GM12878 (cell line): ENCODE results near the gene ARID5B. TPM values are rescaled to one million over a fixed set of nuclear protein-coding genes. Genes with fewer than 3 reads are reported as not detected.

Experiments
- ATAC-seq: fragments of 200-7000 bp; cut with Tn5 transposase; 3 replicates; pipeline ENCODE4 v1.9.1; 2020; ENCODE audit warnings: mild to moderate bottlenecking, moderate library complexity
- BruUV-seq: library from RNA; stranded (reverse); fragments of 400-500 nt; replicated peaks from 2 replicates; lab custom pipeline; 2021; lab: Mats Ljungman, UMichigan
- CTCF ChIA-PET: fragments of 300-600 bp; sonication (Branson Sonifier 250); formaldehyde crosslinking; extraction: SDS; loops from one replicate; lab custom pipeline; 2021; ENCODE audit warnings: inconsistent platforms; lab: Yijun Ruan, JAX
- POLR2A ChIA-PET: fragments of 350-600 bp; formaldehyde crosslinking; extraction: SDS; loops from one replicate; lab custom pipeline; 2021; ENCODE audit warnings: inconsistent platforms; lab: Charles Lee
- RAD21 ChIA-PET: fragments of 300-600 bp; sonication (Branson Sonifier 250); formaldehyde crosslinking; loops from one replicate; lab custom pipeline; 2023; ENCODE audit warnings: antibody characterized with exemption; ENCODE audit not compliant: unreplicated experiment; lab: Charles Lee
- SMC1A ChIA-PET: fragments of 300-600 bp; sonication (Branson Sonifier 250); formaldehyde crosslinking; loops from one replicate; lab custom pipeline; 2023; ENCODE audit not compliant: unreplicated experiment, uncharacterized antibody; lab: Charles Lee
- DNase-seq: peaks from one replicate; pipeline ENCODE4 v3.0.0-alpha.2; 2011; ENCODE audit warnings: low read depth, low spot score
- FAIRE-seq: peaks from 3 replicates; lab custom pipeline; 2011; peaks lifted over from hg19 to GRCh38; lab: Jason Lieb, UNC
- H2AFZ ChIP-seq: 2 replicates; pipeline ENCODE4 v1.6.0; 2011; ENCODE audit warnings: low read depth, low read length, control low read depth; ENCODE audit not compliant: control insufficient read depth
- H3K27ac ChIP-seq: 2 replicates; pipeline ENCODE4 v1.5.1; 2011; ENCODE audit warnings: control low read depth; ENCODE audit not compliant: control insufficient read depth, insufficient read depth
- H3K27me3 ChIP-seq, 2 experiments: replicated peaks in 1 of 2; 2 replicates each; pipeline versions ENCODE4 v1.6.0 to v1.6.1; 2011; ENCODE audit warnings: low read length in 1 of 2; ENCODE audit not compliant: control insufficient read depth in 2 of 2, insufficient read depth in 2 of 2
- H3K36me3 ChIP-seq, 2 experiments: 2 replicates each; pipeline ENCODE4 v1.5.1; 2011; ENCODE audit warnings: low read length in 1 of 2; ENCODE audit not compliant: control insufficient read depth in 2 of 2, insufficient read depth in 2 of 2
- H3K4me1 ChIP-seq: 2 replicates; pipeline ENCODE4 v1.6.1; 2011; ENCODE audit warnings: mild to moderate bottlenecking, low read length, moderate library complexity, mixed read lengths; ENCODE audit not compliant: control insufficient read depth, insufficient read depth
- H3K4me2 ChIP-seq: 2 replicates; pipeline ENCODE4 v1.6.0; 2011; ENCODE audit warnings: control low read depth; ENCODE audit not compliant: control insufficient read depth, insufficient read depth
- H3K4me3 ChIP-seq: fragments of 200-600 bp; sonication (generic); 2 replicates; pipeline ENCODE4 v1.5.1; 2016
- H3K79me2 ChIP-seq: 2 replicates; pipeline ENCODE4 v1.6.0; 2011; ENCODE audit warnings: low read length; ENCODE audit not compliant: control insufficient read depth, insufficient read depth
- H3K9ac ChIP-seq: 2 replicates; pipeline ENCODE4 v1.8.0; 2011; ENCODE audit warnings: low read length, control low read depth, mixed read lengths; ENCODE audit not compliant: control insufficient read depth, insufficient read depth
- H3K9me3 ChIP-seq: replicated peaks from 3 replicates; pipeline ENCODE4 v1.5.1; 2011; ENCODE audit warnings: mild to moderate bottlenecking, low read length; ENCODE audit not compliant: control insufficient read depth, insufficient read depth
- H4K20me1 ChIP-seq: 2 replicates; pipeline ENCODE4 v1.6.0; 2011; ENCODE audit not compliant: control insufficient read depth, insufficient read depth
- ATF3 ChIP-seq: IDR thresholded peaks from 2 replicates; pipeline ENCODE4 v1.6.1; 2011; ENCODE audit warnings: low read depth, mild to moderate bottlenecking, low read length, moderate library complexity, borderline replicate concordance; ENCODE audit errors: extremely low read depth
- CEBPZ ChIP-seq: fragments of 150-350 bp; IDR thresholded peaks from 2 replicates; pipeline ENCODE4 v1.6.1; 2016; ENCODE audit warnings: low read depth, low read length
- CUX1 ChIP-seq: IDR thresholded peaks from 2 replicates; pipeline ENCODE4 v1.6.1; 2012; ENCODE audit warnings: improper control_type of control experiment, low read depth, low read length; ENCODE audit not compliant: insufficient replicate concordance
- HDAC6 ChIP-seq: fragments of 200-600 bp; sonication (generic); IDR thresholded peaks from one replicate; pipeline ENCODE4 v1.8.0; 2017; ENCODE audit warnings: antibody characterized with exemption; ENCODE audit not compliant: unreplicated experiment
- KAT2A ChIP-seq: conservative IDR thresholded peaks from 2 replicates; pipeline ENCODE4 v1.6.1; 2011; ENCODE audit warnings: low read depth, low read length; ENCODE audit not compliant: control insufficient read depth
- MYC ChIP-seq: IDR thresholded peaks from 2 replicates; pipeline ENCODE4 v1.6.1; 2011; ENCODE audit warnings: mild to moderate bottlenecking, low read length, moderate library complexity, inconsistent platforms; ENCODE audit not compliant: insufficient read depth, insufficient replicate concordance, insufficient read length, severe bottlenecking
- RELB ChIP-seq: fragments of 450-650 bp; IDR thresholded peaks from 2 replicates; pipeline ENCODE4 v1.6.1; 2017; ENCODE audit warnings: low read depth, mild to moderate bottlenecking, moderate library complexity
- SIX5 ChIP-seq: IDR thresholded peaks from 2 replicates; pipeline ENCODE4 v1.6.1; 2011; ENCODE audit warnings: mild to moderate bottlenecking, low read depth, low read length, moderate library complexity; ENCODE audit not compliant: severe bottlenecking
- SPI1 ChIP-seq: IDR thresholded peaks from 2 replicates; pipeline ENCODE4 v1.6.1; 2011; ENCODE audit warnings: low read depth, mild to moderate bottlenecking, low read length, moderate library complexity, borderline replicate concordance; ENCODE audit not compliant: insufficient read depth
- whole genome bisulfite sequencing: methylation state at CpG from one replicate; pipeline ENCODE4 v1.1.6; 2016; ENCODE audit warnings: low lambda C conversion rate; ENCODE audit not compliant: insufficient replicate concordance, insufficient coverage; ENCODE audit errors: missing lambda C conversion rate; 5-methylcytosine and 5-hydroxymethylcytosine counted together
- in situ Hi-C: fragments of 300-500 bp; cut with MboI; formaldehyde crosslinking; loops from 9 replicates; pipeline ENCODE4 v1.14.3; 2018; ENCODE audit warnings: mixed read lengths
- intact Hi-C: fragments of 100-400 bp; cut with micrococcal nuclease; formaldehyde crosslinking; loops from one replicate; pipeline ENCODE4 v1.14.2; 2022; ENCODE audit not compliant: unreplicated experiment
- polyA plus RNA-seq, 11 experiments: library from polyadenylated mRNA; depleted of rRNA in 4 of 11; unstranded in 6 of 11; stranded (reverse) in 5 of 11; fragments of >200 nt; fragmentation: Nextera tagmentation in 4 of 11; fragmentation: Illumina TruSeq in 1 of 11; extraction: Ambion mirVana in 4 of 11; extraction: Trizol in 1 of 11; gene quantifications; 1 replicate in 1 of 11; 2 replicates in 10 of 11; pipeline versions ENCODE4 v1.2.1 to v1.2.3, GENCODE V29; 2011 to 2016; ENCODE audit warnings: inconsistent platforms in 2 of 11, missing spikeins in 2 of 11, low read depth in 1 of 11
- total RNA-seq, 4 experiments: library from RNA; depleted of rRNA in 3 of 4; stranded (reverse); fragments of >200 nt in 3 of 4; fragmentation: Illumina TruSeq in 1 of 4; extraction: Trizol in 1 of 4; gene quantifications; 2 replicates each; pipeline versions ENCODE4 v1.2.1 to v1.2.3, GENCODE V29; 2013 to 2021

ARID5B gene
- total and polyA plus RNA-seq, 10 of the 15 experiments (the other 5 are each of a cell fraction or from before 2014, with no cell fraction given), result 2.7 to 8.5 (median 6.1) TPM

GRCh38 chr10:62052276-62052675 is 150.8 kb downstream of the ARID5B start:
- BruUV-seq, result no TSS peak
- ChIA-PET CTCF (interaction anchor here (1.2 kb wide), 1 partner anchor 13 kb away, joined by 4 read pairs; no protein-coding TSS in a partner anchor), RAD21 (interaction anchor here (0.7 kb wide), 1 partner anchor 31 kb away, joined by 3 read pairs; no protein-coding TSS in a partner anchor), POLR2A (no interaction called here), SMC1A (interaction anchor here (1.0 to 1.2 kb wide), 3 partner anchors 9 to 15 kb away, joined by 3 to 8 read pairs (median 3); no protein-coding TSS in a partner anchor)
- Histone ChIP-seq H2AFZ (no peak overlapping the region), H3K4me1 (peaks cover 47% of the 10 kb centered on the region), H3K27me3 (no peaks in the 10 kb centered on the region), H3K9ac (no peak overlapping the region), H3K36me3 (peaks cover 0 to 9% of the 10 kb centered on the region in 2 experiments; a peak in 3 of 4 replicates), H3K4me2 (peak overlapping the region; percentile 36), H3K9me3 (no peaks in the 10 kb centered on the region; the same call in 2 of the 3 replicates), H3K4me3 (no peak overlapping the region), H3K79me2 (peaks cover 81% of the 10 kb centered on the region), H4K20me1 (no peaks in the 10 kb centered on the region), H3K27ac (no peak overlapping the region)
- in situ Hi-C loops, result no loop called here
- no peak for FAIRE-seq
- no peak for TF ChIP-seq RELB
- TF ChIP-seq SPI1, result no peak
- no peak for TF ChIP-seq KAT2A
- TF ChIP-seq CEBPZ, result no peak
- TF ChIP-seq CUX1, result no peak
- no peak for TF ChIP-seq HDAC6
- no peak for TF ChIP-seq MYC
- TF ChIP-seq ATF3, result no peak
- no peak for TF ChIP-seq SIX5
- intact Hi-C loops, result no loop called here
- WGBS, result 98% methylated on average over 4 of the region's 4 CpGs
- ATAC-seq, result no peak
- no peak for DNase-seq
